Activated CD4-positive, alpha-beta T cell treated with anti-CD3 and anti-CD28 coated beads for 1 hour (primary cell): ENCODE results near the gene DBN1.
"Not testable (repeated sequence)": the region's sequence is repeated elsewhere in the genome, so short reads cannot be mapped to it uniquely, and the experiment has no call there.

Source experiments
- DNase-seq: peaks from one replicate; pipeline ENCODE4 v3.0.0-alpha.2; 2020

The DBN1 gene

DNA sequence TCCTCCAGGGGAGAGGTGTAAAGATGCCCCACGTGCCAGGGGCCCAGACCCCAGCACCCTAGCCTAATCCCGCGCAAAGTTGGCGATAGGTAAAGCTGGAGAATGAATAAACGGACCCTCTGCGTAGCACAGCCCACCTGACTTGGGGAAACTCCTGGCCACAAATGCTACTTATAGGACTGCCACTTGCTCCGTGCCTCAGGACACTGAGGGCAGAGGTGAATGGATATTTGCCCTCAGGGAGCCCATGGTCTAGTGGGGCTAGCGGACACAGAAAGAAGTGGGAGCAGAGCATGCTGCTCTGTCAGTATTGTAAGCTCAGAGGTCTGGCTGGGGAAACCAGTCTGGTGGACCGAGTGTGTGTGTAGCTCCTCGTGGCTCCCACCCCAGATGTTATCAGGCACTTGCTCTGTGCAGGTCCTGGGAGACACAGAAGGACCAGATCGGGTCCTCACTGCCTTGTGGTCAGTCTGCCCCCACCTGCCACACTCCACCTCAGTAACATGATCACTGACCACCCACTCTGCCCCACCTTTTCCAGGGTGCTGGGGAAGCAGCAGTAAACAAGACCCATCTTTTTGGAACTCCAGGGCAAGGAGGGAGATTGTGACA is 46.1 kb downstream of the DBN1 start:
- DNase-seq = no peak

DNA sequence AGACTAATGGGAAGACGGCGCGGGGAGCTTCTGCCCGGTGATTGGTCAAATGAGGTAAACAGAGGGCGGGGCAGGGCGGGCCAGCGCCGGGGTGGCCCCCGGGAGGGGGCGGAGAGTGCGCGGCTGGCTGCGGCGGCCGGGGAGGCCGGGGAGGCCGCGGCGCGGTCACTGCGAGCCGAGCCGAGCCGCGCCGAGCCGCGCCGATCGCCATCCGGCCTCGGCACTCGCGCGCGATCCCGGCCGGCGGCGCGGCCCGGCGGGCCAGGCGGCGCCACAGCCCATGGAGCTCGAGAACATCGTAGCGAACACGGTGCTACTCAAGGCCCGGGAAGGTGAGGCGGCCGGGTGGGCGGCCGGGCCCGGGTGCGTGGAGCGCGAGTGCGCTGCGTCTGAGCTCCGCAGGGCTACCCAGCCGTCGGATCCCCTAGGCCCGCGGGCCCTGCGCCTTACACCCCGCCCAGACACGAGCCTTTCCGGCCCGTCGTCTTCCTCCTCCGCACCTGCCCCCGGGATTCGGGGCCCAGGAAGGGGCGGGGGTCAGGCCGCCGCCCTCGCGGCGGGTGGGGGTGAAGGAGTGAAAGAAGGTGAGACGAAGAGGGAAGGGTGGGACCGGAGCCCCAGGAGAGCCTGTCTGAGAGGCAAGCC is 46.7 kb downstream of the DBN1 start, which contains the start of gene GRK6:
Gene GRK6, plus strand, starts transcription at position 111 of the 645 bp plus-strand sequence. Its CDS starts 170 bp downstream, at position 281.
- DNase-seq = peak; percentile 48

DNA sequence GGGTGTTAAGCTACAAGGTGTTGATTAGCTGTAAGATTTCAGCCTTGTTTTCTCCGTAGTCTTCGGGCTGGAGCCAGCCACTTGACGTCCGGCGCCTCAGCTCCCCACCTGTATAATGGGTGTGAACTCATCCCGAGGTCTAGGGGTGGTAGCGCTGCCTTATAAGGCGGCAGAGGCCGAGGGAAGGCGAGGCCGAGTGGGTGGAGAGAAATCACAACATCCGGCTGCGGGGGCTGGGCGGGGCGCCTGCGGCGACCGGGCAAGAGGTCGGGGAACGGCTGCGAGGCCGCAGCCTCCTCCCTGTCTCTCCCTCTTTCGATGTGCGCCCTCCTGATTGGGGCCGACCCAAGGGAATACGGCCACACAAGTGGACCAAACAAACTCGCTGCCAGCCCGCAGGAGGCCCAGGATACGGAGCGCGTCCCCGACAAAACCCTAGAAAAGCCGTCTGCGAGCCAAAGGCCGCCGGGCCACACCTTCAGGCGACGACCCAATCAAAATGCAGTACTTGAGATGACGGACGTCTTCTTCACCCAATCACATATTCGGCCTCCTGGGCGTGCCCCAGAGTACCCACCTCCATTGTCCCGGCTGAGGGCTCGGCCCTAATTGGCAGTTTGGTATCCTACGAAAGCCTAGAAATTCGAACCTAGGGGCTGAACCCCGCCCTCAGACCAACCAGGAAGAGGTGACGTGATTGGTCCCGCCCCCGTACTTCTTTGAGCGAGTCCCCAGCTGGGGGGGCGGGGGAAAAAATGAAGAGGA is 47.5 kb downstream of the DBN1 start:
- peak; percentile 99 for DNase-seq

GRCh38 chr5:177425196-177425800 is 48.1 kb downstream of the DBN1 start:
- DNase-seq = no peak

- no peak for DNase-seq
These were observed 49.8 kb downstream of the DBN1 start for GRCh38 chr5:177423671-177424070.

DNA sequence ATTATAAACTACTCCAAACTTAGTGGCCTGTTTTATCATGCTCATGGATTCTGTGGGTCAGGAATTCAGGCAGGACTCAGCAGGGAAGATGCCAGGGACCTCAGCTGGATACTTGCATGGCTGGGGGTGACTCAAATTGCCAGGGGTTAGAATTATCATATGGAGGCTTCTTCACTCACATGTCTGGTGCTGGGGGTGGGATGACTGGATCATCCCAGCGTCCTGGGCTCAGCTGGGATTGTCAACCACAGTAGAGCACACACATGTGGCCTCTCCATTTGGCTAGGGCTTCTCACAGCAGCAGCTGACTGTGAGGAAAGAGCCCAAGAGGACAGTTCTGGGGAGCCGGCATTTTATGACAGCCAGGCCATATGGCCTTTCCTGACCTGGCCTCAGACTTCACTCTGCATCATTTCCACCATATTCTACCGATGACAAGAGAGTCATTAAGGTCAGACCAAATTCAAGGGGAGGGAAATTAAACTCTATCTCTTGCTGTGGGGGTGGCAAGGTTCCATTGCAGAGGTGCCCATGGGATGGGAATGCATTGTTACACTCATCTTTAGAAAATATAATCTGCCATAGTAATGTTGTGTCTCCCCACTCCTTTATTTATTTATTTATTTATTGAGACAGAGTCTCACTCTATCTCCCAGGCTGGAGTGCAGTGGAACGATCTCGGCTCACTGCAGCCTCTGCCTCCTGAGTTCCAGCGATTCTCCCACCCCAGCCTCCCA is 52.2 kb downstream of the DBN1 start:
- DNase-seq = no peak

- not testable (repeated sequence) for DNase-seq
These were observed 53.0 kb downstream of the DBN1 start for GRCh38 chr5:177420472-177420871.

DNA sequence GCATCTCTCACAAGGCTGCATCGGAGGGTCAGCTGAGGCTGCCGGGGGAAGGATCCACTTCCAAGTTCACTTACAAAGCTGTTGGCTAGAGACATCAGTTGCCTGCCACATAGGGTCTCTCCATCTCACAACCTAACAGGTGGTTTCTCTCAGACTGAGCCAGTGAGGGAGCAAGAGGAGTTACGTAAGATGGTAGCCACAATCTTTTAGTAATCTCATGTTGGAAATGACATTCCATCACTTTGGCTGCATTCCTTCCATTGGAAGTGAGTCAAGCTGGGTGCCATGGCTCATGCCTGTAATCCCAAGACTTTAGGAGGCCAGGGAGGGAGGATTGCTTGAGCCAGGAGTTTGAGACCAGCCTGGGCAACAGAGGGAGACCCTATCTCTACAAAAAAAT is 54.4 kb downstream of the DBN1 start:
- no peak for DNase-seq

DNA sequence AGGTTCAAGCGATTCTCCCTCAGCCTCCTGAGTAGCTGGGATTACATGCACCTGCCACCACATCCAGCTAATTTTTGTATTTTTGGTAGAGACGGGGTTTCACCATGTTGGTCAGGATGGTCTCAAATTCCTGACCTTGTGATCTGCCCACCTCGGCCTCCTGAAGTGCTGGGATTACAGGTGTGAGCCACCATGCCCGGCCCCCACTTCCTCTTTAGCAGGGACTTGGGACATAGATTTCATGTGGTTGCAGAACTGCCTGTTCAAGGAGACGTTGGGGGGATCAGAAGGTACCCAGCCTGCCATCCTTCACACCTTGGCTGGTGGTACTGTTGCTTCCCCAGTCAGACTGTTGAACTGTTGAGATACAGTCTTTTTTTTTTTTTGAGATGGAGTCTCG is 56.4 kb downstream of the DBN1 start:
- not testable (repeated sequence) for DNase-seq

GRCh38 chr5:177414481-177414880 is 59.0 kb downstream of the DBN1 start:
- DNase-seq = no peak

DNA sequence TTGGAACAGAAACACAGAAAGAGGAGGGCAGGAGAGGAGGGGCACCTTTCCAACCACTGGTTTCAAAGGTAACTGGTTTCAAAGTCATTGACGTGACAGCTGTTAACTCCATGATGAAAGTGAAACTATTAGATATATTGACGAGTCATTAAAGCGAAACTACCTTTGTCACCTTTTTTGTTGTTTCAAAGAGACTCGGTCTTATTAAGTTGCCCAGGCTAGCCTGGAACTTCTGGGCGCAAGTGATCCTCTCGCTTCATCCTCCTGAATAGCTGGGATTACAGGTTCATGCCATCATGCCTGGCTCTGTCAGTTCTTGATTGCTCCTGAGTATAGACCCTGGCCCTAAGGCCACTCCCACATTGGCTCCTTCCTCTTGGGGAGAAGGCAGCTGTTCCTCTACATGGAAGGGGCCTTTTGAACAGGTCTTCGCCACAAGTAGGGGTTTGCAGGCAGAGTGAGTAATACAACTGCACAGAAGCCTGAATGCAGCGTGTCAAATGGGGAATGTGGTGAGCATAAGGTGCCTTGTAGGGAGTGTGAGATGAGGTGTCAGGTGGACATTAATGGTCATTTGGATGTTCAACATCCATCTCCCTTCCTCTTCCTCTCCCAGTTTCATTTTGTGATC is 60.7 kb downstream of the DBN1 start:
- DNase-seq = no peak

GRCh38 chr5:177410575-177410974 is 62.9 kb downstream of the DBN1 start:
- no peak for DNase-seq

GRCh38 chr5:177409043-177409801 is 64.2 kb downstream of the DBN1 start, which contains the start of gene F12:
Gene F12 (minus strand): TSS chr5:177409564. CDS start chr5:177409527, 37 bp downstream.
- DNase-seq = no peak
